ENCODE data around the gene GGT5. TPM values are rescaled to one million over a fixed set of nuclear protein-coding genes. Genes with fewer than 3 reads are reported as not detected.
"Not testable (repeated sequence)": the region's sequence is repeated elsewhere in the genome, so short reads cannot be mapped to it uniquely, and the experiment has no call there.

The GGT5 gene
- total and polyA plus RNA-seq, 7 experiments from 2014 or later: 0.14 to 0.77 (median 0.42) TPM; not detected in 3

DNA sequence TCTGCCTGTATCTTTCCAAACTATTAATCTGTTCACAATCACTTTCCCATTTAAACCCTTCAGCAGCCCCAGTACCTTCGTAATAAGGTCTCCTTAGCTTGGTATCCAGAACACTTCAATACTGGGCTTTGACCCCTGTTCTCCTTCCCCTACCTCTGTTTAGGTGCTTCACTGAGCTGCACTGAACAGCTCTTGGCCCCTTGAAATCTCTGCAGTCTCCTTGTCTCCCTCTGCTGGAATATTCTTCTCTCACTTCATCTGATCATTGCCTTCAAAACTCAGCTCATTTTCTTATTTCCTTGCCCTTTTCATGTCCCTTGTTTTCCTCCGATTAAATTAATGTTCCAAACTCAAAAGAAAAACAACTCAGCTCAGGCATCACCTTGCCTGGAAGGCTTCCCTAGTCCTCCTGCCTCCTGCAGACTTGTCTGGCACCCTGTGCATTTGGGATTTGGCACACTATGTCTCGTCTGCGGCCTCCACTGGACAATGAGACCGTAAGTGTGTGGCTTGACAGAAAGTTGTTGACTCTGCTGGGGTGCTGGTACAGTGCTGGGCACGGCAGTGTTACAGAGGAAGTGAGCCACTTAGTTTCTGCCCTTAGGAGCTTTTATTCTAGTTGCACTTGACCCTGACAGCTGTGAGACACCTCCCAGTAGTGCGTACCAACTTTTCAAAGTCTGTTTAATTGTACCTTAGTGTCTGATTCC is 30.0 kb upstream of the GGT5 start:
- H3K27me3 Mint-ChIP-seq; CTCF ChIA-PET; DNase-seq; H3K27ac ChIP-seq (ENCODE audit: low read depth, low read length); H3K36me3 ChIP-seq (ENCODE audit: control insufficient read depth in 2 of 3, insufficient read depth in 3 of 3, low read length in 3 of 3); ATAC-seq; H3K4me3 ChIP-seq (ENCODE audit: low read length); POLR2A ChIA-PET; H3K27me3 ChIP-seq (ENCODE audit: control insufficient read depth in 2 of 2, insufficient read depth in 2 of 2, low read length in 2 of 2); H3K9me3 Mint-ChIP-seq; H3K9me3 ChIP-seq (ENCODE audit: control insufficient read depth in 2 of 3, low read length in 3 of 3); intact Hi-C loops (cut with micrococcal nuclease): not testable (repeated sequence)
- H3K4me1 Mint-ChIP-seq: peaks cover 32 to 64% (median 53%) of the 10 kb centered on the region in 7 donors
- peaks cover 6 to 11% of the 10 kb centered on the region in 2 donors for H3K4me1 ChIP-seq (ENCODE audit: control insufficient read depth in 2 of 2, insufficient read depth in 2 of 2, low read length in 2 of 2)
- peaks cover 6 to 10% (median 9%) of the 10 kb centered on the region in 5 donors for H3K36me3 Mint-ChIP-seq
- H3K4me3 Mint-ChIP-seq: peak overlapping the region in 5 of 10 donors; percentile 2 to 46 (median 34)
- peak overlapping the region in 4 of 9 donors; percentile 20 to 63 (median 50) for H3K27ac Mint-ChIP-seq

DNA sequence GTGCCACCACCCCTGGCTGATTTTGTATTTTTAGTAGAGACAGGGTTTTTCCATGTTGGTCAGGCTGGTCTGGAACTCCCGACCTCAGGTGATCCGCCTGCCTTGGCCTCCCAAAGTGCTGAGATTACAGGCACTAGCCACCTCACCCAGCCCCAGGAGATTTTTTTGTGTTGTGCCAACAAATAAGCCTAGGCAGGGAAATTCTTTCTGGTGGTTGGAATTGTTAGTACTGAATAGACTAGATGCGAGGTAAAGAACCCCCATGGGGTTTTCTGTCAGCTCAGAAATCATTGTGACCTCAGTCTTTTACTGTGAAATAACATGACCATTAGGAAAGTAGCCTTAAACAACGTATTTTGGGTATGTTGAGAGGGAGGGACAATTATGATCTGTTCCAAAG is 29.0 kb upstream of the GGT5 start:
- H3K9me3 Mint-ChIP-seq; H3K27ac ChIP-seq (ENCODE audit: low read depth, low read length); H3K4me3 ChIP-seq (ENCODE audit: low read length); POLR2A ChIA-PET; H3K9me3 ChIP-seq (ENCODE audit: control insufficient read depth in 2 of 3, low read length in 3 of 3); H3K27me3 Mint-ChIP-seq; H3K36me3 ChIP-seq (ENCODE audit: control insufficient read depth in 2 of 3, insufficient read depth in 3 of 3, low read length in 3 of 3); CTCF ChIA-PET; H3K27me3 ChIP-seq (ENCODE audit: control insufficient read depth in 2 of 2, insufficient read depth in 2 of 2, low read length in 2 of 2); ATAC-seq; intact Hi-C loops (cut with micrococcal nuclease); DNase-seq: not testable (repeated sequence)
- Mint-ChIP-seq H3K36me3 (peaks cover 6 to 10% (median 8%) of the 10 kb centered on the region in 5 donors), H3K27ac (peak overlapping the region in 1 of 9 donors; percentile 29), H3K4me3 (peak overlapping the region in 3 of 10 donors; percentile 9 to 46 (median 29)), H3K4me1 (peaks cover 30 to 60% (median 50%) of the 10 kb centered on the region in 7 donors)
- H3K4me1 ChIP-seq (ENCODE audit: control insufficient read depth in 2 of 2, insufficient read depth in 2 of 2, low read length in 2 of 2): peaks cover 6 to 11% of the 10 kb centered on the region in 2 donors

- H3K9me3 Mint-ChIP-seq; CTCF ChIA-PET; H3K27me3 ChIP-seq (ENCODE audit: control insufficient read depth in 2 of 2, insufficient read depth in 2 of 2, low read length in 2 of 2); H3K27me3 Mint-ChIP-seq; H3K27ac ChIP-seq (ENCODE audit: low read depth, low read length); H3K27ac Mint-ChIP-seq; ATAC-seq; H3K9me3 ChIP-seq (ENCODE audit: control insufficient read depth in 2 of 3, low read length in 3 of 3); H3K36me3 ChIP-seq (ENCODE audit: control insufficient read depth in 2 of 3, insufficient read depth in 3 of 3, low read length in 3 of 3); intact Hi-C loops (cut with micrococcal nuclease); DNase-seq; H3K4me3 ChIP-seq (ENCODE audit: low read length): not testable (repeated sequence)
- POLR2A ChIA-PET: interaction anchor here (0.6 to 0.8 kb wide), 2 partner anchors 13 to 233 kb away, joined by 3 read pairs; no protein-coding TSS in a partner anchor
- Mint-ChIP-seq H3K4me3 (peak overlapping the region in 7 of 10 donors; percentile 9 to 85 (median 27)), H3K36me3 (peaks cover 6 to 10% (median 8%) of the 10 kb centered on the region in 5 donors), H3K4me1 (peaks cover 30 to 60% (median 48%) of the 10 kb centered on the region in 7 donors)
- peaks cover 6 to 11% of the 10 kb centered on the region in 2 donors for H3K4me1 ChIP-seq (ENCODE audit: control insufficient read depth in 2 of 2, insufficient read depth in 2 of 2, low read length in 2 of 2)
Observed at GRCh38 chr22:24273031-24273430, 28.1 kb upstream of the GGT5 start.

DNA sequence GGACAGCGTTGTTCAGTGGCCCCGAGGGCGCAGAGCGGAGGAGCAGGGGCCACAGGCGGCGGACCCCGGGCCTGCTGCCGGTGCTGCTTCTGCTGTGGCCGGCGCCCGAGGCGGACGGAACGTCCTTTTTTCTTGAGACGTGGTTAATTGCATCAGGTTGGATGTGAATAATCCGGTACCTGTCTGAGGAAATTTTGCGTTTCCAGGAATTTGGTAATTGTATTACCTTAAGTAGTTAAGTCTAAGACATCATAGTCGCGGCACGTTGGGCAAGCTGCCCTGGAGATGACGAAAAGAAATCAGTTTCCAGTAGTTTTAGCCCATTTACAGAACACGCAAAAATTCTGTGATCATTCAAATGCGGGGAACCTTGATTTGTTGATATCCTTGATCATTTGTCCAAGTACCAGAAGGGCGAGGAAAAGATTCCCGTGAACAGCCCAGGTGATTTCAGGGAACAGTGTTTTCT is 26.5 kb upstream of the GGT5 start:
- H3K4me3 Mint-ChIP-seq: peak overlapping the region; percentile 71 to 90 (median 88)
- peak overlapping the region; percentile 88 for H3K27ac ChIP-seq (ENCODE audit: low read depth, low read length)
- CTCF ChIA-PET: interaction anchor here (0.6 kb wide), 1 partner anchor 244 kb away, joined by 3 read pairs; no protein-coding TSS in a partner anchor

DNA sequence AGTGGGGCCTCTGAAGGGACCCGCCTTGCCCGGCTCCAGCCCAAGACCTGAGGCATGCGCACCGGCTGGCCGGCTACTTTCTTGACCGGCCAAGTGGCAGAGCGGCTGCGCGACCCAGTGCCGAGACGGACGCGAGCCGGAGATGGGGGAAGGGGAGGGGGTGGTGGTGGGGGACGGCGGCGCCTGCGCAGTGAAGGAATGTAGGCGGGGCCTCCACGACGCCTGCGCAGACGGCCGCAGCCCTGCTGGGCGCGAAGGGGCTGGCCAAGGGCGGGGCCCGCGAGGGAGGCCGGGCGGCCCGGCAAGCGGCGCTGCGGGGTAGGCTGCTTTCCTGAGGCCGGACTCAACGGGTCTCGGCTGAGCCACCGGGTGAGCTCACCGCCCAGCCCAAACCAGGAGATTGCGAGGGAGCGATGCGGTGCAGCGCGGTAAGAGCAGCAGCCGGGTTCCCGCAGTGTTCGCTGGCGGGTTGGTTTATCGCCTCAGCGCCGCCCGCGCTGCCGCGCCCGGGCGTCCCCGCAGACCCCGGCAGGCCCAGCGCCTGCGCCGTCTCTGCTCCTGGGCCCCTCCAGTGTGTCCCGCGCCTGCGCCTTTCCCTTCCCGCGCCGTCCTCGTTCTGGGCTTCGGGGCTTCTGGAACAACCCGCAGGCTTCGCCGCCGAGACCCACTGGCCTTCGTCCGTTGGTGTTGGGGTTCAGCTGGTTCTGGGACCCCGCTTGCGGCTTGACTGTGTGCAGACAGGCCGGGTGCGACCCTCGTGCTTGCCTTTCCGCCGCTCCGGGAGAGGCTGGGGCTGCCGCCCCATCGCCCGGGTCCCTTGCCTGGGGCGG is 25.9 kb upstream of the GGT5 start, which contains the start of gene SPECC1L:
SPECC1L (plus strand) TSS at position 276 of the 830 bp plus-strand sequence. CDS start 31,401 bp downstream, outside the sequence.
- POLR2A ChIA-PET: interaction anchor here (0.6 to 1.5 kb wide), 3 partner anchors 30 to 157 kb away, joined by 3 to 5 read pairs (median 4); partner anchors contain the start of gene ADORA2A
- CTCF ChIA-PET: no interaction called here
- Histone ChIP-seq H3K4me1 (ENCODE audit: control insufficient read depth in 2 of 2, insufficient read depth in 2 of 2, low read length in 2 of 2) (peaks cover 6 to 11% of the 10 kb centered on the region in 2 donors), H3K27ac (ENCODE audit: low read depth, low read length) (peak within 1 kb of the TSS; percentile 88), H3K36me3 (ENCODE audit: control insufficient read depth in 2 of 3, insufficient read depth in 3 of 3, low read length in 3 of 3) (peaks cover 0 to 4% (median 0%) of the 10 kb centered on the region in 3 experiments), H3K9me3 (ENCODE audit: control insufficient read depth in 2 of 3, low read length in 3 of 3) (no peaks in the 10 kb centered on the region), H3K4me3 (ENCODE audit: low read length) (peak within 1 kb of the TSS; percentile 87), H3K27me3 (ENCODE audit: control insufficient read depth in 2 of 2, insufficient read depth in 2 of 2, low read length in 2 of 2) (no peaks in the 10 kb centered on the region)
- peak within 1 kb of the TSS; percentile 85 to 91 (median 88) for H3K4me3 Mint-ChIP-seq
- peaks cover 22 to 46% (median 39%) of the 10 kb centered on the region in 7 donors for H3K4me1 Mint-ChIP-seq
- no peaks in the 10 kb centered on the region for H3K27me3 Mint-ChIP-seq
- H3K36me3 Mint-ChIP-seq: peaks cover 0 to 3% (median 0%) of the 10 kb centered on the region in 5 donors
- intact Hi-C loops (cut with micrococcal nuclease): loop anchor here (1.0 to 2.0 kb wide), 2 partner anchors 284 to 285 kb away; partner anchors contain the start of genes GUCD1 (in 2 of the 2) and SNRPD3 (in 2 of the 2)
- no peaks in the 10 kb centered on the region for H3K9me3 Mint-ChIP-seq
- peak within 1 kb of the TSS; percentile 70 to 93 (median 87) for H3K27ac Mint-ChIP-seq
- DNase-seq: peak; percentile 85 to 98 (median 92)
- peak; percentile 97 for ATAC-seq

More for the DNA sequence above, 26.5 kb upstream of the GGT5 start:
- Mint-ChIP-seq H3K36me3 (peaks cover 0 to 3% (median 0%) of the 10 kb centered on the region in 5 donors), H3K27me3 (no peaks in the 10 kb centered on the region), H3K27ac (peak overlapping the region in 8 of 9 donors; percentile 67 to 87 (median 76)), H3K4me1 (peaks cover 24 to 49% (median 39%) of the 10 kb centered on the region in 7 donors), H3K9me3 (no peaks in the 10 kb centered on the region)
- DNase-seq (no peak), ATAC-seq (no peak)
- Histone ChIP-seq H3K27me3 (ENCODE audit: control insufficient read depth in 2 of 2, insufficient read depth in 2 of 2, low read length in 2 of 2) (no peaks in the 10 kb centered on the region), H3K4me3 (ENCODE audit: low read length) (peak overlapping the region; percentile 87), H3K9me3 (ENCODE audit: control insufficient read depth in 2 of 3, low read length in 3 of 3) (no peaks in the 10 kb centered on the region), H3K36me3 (ENCODE audit: control insufficient read depth in 2 of 3, insufficient read depth in 3 of 3, low read length in 3 of 3) (peaks cover 0 to 4% (median 0%) of the 10 kb centered on the region in 3 experiments), H3K4me1 (ENCODE audit: control insufficient read depth in 2 of 2, insufficient read depth in 2 of 2, low read length in 2 of 2) (peaks cover 6 to 11% of the 10 kb centered on the region in 2 donors)
- intact Hi-C loops (cut with micrococcal nuclease): loop anchor here in 1 of 2 donors (2.0 kb wide), 1 partner anchor 283 kb away; the partner anchor contains the start of genes GUCD1 and SNRPD3
- POLR2A ChIA-PET: interaction anchor here (0.6 to 1.5 kb wide), 4 partner anchors 31 to 156 kb away, joined by 3 to 5 read pairs (median 4); partner anchors contain the start of gene ADORA2A

DNA sequence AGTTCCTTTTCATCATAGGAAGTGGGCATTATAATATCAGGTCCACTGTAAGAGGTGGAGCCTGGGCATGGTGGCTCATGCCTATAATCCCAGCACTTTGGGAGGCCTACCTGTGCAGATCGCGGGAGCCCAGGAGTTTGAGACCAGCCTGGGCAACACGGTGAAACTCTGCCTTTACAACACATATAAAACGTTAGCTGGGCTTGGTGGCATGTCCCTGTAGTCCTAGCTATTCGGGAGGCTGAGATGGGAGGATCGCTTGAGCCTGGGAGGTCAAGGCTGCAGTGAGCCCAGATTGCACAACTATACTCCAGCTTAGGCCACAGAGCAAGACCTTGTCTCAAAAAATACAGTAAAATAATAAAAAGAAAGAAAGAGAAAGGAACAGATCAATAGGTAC is 21.6 kb upstream of the GGT5 start:
- H3K27ac Mint-ChIP-seq; H3K36me3 Mint-ChIP-seq; H3K9me3 ChIP-seq (ENCODE audit: control insufficient read depth in 2 of 3, low read length in 3 of 3); DNase-seq; H3K27me3 Mint-ChIP-seq; POLR2A ChIA-PET; CTCF ChIA-PET; H3K4me3 ChIP-seq (ENCODE audit: low read length); intact Hi-C loops (cut with micrococcal nuclease); H3K4me3 Mint-ChIP-seq; ATAC-seq; H3K4me1 ChIP-seq (ENCODE audit: control insufficient read depth in 2 of 2, insufficient read depth in 2 of 2, low read length in 2 of 2); H3K36me3 ChIP-seq (ENCODE audit: control insufficient read depth in 2 of 3, insufficient read depth in 3 of 3, low read length in 3 of 3); H3K9me3 Mint-ChIP-seq; H3K27me3 ChIP-seq (ENCODE audit: control insufficient read depth in 2 of 2, insufficient read depth in 2 of 2, low read length in 2 of 2); H3K27ac ChIP-seq (ENCODE audit: low read depth, low read length): not testable (repeated sequence)
- H3K4me1 Mint-ChIP-seq: peaks cover under 1 to 10% (median 2%) of the 10 kb centered on the region in 7 donors

Measured in naive thymus-derived CD4-positive, alpha-beta T cell (primary cell).